KBM-7 (cell line): Measurements from ENCODE around the gene LNPEP.
A peak's percentile ranks its signal among the peaks of the same experiment; 100 is the strongest.
"Not testable (repeated sequence)": the region's sequence is repeated elsewhere in the genome, so short reads cannot be mapped to it uniquely, and the experiment has no call there.

Experiments
- DNase-seq: peaks from one replicate; pipeline ENCODE4 v3.0.0-alpha.2; 2015
- in situ Hi-C: fragments of 300-500 bp; cut with MboI; formaldehyde crosslinking; loops from 2 replicates; pipeline ENCODE4 v1.14.3; 2020; ENCODE audit warnings: low sequenced_read_pairs, low pct_unique_long_range_greater_than_20kb, mixed read lengths

The LNPEP gene

DNA sequence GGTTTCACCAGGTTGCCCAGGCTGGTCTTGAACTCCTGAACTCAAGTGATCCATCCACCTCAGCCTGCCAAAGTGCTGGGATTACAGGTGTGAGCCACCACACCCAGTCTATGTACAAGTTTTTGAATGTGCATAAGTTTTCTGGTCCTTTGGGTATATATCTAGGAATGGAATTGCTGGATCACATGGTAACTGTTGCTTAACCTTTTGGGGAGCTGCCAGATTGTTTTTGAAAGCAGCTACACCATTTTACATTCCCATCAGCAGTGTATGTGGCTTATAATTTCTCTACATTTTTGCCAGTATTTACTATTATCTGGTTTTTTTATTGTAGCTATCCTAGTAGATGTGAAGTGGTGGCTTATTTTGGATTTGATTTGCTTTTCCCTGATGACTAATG lies 8.9 kb upstream of the LNPEP start:
- in situ Hi-C loops: no loop called here
- DNase-seq: no peak

DNA sequence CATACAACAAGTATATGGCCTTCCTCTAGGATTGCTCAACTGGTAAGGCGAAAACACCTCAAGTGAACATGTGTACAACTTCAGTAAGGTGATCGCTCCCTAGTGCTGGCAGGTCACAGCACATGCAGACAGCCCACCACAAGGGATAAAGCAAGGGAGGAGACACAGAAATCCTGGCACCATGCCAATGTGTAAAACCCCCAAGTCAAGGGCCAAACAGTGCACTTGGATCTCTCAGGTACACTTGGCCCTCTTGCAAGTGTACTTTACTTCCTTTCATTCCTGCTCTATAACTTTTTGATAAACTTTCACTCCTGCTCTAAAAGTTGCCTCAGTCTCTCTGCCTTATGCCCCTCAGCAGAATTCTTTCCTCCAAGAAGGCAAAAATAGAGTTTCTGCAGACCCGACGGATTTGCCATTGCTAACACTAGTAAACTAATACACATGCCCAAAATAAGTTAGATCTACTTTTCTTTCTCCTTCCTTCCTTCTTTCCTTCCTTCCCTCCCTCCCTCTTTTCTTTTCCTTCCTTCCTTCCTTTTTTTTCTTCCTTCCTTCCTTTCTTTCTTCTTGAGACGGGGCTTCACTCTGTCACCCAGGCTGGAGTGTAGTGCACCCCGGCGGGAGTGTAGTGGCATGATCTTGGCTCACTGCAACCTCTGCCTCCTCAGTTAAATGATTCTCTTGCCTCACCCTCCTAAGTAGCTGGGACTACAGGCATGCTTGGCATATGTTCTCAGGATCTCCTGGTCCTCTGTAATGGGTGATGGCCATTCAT lies 6.8 kb upstream of the LNPEP start:
- in situ Hi-C loops: no loop called here
- DNase-seq: no peak

DNA sequence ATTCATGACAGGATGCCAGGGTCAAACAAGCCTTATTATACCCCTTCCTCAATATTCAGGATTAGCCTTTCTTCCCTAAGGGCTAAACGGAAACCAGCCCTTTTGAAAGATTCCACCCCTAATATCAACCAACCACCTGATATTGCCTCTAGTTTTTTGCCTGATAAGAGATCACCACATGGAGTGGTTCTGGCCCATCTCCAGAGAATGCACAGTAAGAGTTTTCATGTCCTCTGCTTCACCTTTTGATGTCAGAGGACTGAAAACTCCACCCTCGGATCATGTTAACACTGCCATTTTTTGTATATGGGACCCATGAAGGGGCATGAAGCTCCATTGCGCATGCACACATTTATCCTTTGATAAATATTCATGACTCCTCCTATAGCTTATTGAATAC lies 5.8 kb upstream of the LNPEP start:
- DNase-seq: no peak
- in situ Hi-C loops: no loop called here

DNA sequence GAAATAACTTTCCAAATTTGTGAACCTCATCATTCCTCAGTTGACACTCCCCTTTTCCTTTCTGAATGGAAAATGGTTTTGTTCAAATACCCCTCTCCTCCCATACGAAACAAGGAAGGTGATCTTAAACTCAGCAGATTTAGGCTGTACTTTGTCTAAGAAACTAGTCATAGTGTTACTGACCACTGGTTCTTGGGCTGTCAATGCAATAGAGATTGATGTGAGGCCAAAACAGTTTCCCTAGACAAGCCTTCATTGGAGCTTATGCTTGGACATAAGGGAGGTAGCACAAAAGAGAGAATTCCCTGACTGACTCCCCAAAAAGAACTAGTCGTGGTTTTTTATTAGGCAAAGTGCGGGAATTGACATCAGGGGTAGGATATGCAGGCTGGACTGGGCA lies 5.3 kb upstream of the LNPEP start:
- no peak for DNase-seq
- in situ Hi-C loops: no loop called here

DNA sequence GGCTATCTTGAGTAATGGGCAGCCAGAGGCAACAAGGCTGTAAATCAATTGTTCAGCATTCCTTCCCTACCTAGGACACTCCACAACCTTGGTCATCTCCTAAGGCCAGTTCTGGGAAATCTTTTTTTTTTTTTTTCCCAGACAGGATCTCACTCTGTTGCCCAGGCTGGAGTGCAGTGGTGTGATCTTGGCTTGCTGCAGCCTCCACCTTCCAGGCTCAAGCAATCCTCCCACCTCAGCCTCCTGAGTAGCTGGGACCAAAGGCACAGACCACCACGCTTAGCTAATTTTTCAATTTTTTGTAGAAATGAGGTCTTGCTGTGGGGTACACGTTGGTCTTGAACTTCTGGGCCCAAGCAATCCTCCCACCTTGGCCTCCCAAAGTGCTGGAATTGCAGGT lies 4.8 kb upstream of the LNPEP start:
- in situ Hi-C loops, DNase-seq: not testable (repeated sequence)

DNA sequence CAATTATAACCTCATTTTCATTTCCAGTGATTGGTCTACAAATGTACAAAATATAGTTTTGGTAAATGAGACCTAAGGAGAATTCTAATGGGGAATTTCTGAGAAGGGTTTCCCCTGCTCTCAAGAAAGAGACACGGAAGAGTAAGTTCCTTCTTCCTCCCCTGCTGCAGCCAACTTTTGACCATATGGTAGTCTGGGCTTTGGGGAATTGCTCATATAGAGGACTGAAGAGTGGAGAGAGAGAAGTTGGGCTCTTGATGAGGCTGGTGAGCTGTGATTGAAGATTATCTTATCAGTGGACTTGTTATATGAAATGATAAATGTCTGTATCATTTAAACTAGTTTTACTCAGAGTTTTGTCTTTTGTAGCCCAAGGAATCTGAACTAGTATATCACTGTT lies 4.3 kb upstream of the LNPEP start:
- peak; percentile 72 for DNase-seq
- in situ Hi-C loops: no loop called here

DNA sequence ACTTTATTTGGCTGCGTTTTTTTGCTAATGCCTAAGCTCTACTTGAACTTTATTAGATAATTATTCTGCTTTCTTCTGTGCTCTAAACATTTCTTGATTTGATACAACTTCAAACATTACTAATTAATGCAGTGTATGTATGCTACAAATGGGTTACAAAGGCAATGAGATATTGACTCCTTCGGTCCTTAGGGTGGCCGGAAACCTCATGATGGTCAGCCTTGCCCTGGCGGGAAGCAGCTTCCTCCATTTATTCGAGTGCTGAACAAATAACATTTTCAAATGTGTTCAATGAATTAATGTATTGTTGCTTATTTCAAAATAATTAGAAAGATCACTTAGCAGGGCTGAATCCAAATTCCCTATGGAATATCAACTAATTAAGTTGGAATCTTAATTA lies 3.9 kb upstream of the LNPEP start:
- in situ Hi-C loops: no loop called here
- DNase-seq: no peak

DNA sequence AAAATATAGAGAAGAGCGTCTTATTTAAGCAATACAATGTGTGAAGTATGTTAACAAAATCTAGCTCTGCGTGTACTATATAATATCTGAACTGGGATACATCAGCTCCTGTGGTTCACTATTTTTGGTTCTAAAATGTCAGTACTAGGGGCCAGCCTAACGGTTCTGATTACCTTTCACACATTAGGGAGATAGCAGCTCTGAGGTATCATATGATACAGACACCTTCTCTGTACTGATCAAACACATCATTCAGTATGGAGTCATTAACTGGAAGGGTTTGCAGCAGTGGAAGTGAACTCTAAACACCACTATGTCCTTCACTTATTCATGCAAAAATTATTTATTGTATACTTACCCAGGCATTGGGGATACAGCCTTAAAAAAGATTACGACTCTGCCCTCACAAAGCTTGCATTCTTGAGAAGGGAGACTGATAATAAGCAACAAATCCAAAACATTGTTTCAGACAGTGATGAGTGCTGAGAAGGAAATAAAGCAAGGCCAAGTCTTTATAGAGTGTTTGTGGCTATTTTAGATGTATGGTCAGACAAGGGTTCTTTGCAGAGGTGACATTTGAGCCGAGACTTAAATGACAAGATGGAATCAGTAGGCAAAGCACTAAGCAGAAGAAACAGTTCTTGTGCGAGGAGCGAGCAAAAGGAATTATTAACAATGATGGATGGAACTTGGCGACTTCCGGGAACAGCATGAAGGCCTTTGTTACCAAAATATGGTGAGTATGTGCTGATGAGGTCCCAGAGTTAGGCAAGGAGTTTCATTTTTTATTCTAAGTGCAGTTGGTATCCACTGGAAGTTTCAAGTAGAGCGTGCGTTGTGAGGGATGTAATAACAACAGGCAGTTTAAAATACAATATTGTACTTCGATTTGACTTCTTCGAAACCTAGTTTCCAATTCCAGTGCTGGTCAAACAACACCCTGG lies 1.8 kb upstream of the LNPEP start:
- in situ Hi-C loops: no loop called here
- DNase-seq: no peak

DNA sequence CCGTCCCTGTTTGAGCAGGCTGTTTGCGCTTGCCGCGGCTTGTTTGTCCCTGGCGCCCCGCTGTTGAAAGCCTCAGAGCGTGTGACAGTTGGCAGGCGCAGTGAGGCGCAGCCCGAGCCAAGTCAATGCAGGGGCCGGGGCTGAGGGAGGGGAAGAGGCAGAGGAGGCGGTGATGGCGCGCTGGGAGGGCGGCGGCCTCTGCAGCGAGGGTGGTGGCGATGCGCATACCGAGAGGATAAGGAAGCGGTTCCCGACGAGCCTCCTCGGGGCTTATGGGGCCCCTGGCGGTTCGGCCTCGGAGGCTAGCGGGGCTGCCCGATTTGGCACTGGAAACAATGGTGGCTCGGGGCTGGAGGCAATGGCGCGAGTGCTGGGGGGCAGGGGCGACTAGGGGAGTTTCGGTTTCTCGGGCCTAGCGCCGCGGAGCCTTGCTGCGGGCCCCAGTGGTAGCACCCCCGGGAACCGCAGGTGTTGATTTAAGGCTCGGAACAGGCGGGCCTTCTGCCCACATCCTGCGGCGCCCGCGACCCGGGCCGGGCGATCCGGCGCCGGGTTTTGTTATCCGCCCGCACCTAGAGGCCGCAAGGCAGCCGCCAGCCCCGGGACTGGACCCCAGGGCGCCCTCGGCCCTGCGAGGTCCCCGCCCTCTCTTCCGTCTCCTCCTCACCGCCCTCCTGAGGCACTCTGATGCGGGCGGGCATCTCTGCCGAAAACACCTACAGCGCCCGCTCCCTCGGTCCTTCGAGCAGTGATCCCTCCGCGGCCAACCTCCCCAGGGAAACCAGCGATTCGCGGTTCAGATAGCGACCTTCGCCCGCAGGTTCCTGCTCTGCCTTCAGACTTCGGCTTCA lies 947 bp upstream of the LNPEP start:
- in situ Hi-C loops: no loop called here
- peak; percentile 99 for DNase-seq

DNA sequence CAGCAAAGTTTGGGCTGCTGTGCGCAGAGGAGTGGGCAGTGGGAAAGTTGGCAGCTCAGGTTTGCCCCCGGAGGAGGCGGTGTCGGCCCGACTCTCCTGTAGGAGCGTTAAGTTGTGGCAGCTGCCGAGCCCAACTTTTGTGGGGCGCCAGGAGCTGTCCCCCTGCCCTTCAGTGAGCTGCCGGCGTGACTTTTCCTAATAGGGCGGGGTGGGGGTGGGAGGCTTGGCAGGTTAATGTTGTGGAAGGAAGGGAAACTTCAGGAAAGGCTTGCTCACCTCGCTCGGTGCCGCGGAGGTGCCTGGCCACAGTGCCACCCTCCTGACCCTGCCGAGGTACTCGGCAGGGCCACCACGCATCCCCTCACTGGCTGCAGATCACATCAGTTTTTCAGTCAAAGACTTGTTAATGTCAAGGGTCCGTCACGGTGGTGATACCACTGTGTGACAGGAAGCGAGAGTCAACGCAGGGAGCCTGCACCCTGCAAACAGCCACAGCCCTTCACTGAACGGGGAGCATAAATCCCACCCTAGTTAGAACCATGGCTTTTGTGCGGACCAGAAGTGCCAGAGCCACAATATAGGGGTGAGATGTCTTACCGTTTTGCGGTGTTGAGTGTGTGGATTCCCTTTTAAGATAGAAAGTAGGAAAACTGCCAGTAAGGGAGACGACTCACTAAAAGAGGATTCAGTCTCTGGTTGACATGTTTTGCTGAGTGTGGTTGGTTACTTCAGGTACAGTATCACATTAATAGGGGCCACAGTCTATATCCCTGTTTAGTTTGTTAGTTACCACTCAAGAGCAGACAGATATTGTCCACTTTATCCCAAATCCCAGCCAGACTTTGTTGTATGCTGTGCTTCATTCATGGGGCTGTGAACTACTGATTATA lies 796 bp downstream of the LNPEP start:
- DNase-seq: peak; percentile 49

DNA sequence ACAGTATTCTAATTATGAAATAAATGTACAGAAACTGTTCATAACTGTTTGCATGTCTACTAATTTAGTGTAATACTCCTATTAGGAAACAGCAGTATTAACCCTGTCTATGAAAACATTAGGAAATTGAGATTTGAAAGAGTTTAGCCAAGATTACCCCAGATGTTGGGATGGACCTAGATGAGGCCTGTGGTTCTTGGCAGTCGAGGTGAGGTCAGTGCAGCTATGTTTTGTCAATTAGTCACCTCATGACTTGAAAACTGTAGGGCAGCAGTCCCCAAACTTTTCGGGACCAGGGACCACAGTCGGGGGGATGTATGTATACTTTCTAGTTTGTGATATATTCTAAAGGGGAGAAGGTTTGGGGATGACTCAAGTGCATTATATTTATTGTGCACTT lies 4.7 kb downstream of the LNPEP start:
- no peak for DNase-seq
- in situ Hi-C loops: no loop called here

More for the DNA sequence above, 796 bp downstream of the LNPEP start:
- in situ Hi-C loops: no loop called here

DNA sequence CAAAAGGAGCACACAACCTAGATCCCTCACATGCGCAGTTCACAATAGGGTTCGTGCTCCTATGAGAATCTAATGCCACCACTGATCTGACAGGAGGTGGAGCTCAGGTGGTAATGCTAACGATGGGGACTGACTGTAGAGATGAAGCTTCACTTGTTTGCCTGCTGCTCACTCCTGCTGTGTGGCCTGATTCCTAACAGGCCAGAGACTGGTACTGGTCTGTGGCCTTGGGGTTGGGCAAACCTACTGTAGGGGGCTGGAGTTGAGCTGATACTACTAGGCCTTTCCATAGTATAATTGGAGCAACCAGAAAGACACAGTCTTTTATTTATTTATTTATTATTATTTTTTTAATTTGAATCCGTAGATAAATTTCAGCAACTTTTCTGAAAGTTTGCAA lies 5.3 kb downstream of the LNPEP start:
- in situ Hi-C loops: no loop called here
- DNase-seq: no peak

DNA sequence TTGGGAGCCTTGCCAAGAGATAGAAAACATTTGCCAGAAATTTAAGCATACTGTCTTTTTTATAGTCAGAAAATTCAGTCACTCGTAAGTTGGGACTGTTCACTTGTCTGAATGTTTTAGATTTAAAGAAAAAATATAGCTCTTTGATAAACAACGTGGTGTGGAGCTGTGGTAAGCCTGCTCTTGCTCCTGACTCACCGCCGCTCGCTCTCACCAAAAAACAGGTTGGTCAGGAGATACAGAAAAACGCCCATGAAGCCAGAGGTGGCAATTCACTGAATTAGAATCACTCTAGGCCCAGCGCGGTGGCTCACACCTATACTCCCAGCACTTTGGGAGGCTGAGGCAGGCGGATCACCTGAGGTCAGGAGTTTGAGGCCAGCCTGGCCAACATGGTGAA lies 6.2 kb downstream of the LNPEP start:
- no peak for DNase-seq
- in situ Hi-C loops: no loop called here

DNA sequence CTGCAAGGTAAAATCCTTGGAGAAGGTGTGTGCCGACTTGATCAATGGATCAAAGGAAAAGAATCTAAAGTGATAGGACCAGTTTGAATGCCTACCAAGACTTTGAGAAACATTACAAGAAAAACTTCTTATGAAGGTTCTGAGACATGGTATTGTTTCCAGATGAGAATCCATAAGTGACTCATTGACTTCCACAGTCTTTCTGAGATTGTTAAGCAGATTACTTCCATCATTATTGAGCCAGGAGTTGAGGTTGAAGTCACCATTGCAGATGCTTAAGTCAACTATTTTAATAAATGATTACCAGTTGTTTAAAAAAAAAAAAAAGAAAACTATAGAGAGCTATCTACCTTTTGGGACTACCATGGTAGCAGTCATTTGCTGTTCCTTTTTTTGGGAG lies 7.0 kb downstream of the LNPEP start:
- in situ Hi-C loops: no loop called here
- no peak for DNase-seq

DNA sequence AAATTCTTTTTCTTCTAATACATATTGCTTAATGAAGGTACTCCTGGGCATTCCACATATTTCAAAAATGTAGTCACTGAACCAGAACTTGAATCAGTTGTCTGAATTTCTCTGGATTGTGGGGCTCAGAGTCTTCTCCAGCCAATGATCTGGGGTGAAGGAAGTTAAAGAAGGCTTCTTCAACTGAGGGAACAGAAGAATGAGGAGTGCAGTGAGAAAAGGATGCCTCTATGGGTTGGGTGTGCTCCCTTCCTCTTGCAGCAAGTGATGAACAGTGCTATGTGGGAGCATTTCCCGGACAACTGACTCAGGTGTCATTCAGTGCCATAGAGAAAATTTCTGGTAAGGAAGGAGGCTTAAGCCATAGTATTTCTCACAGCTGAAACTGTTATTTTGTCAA lies 7.9 kb downstream of the LNPEP start:
- in situ Hi-C loops: no loop called here
- DNase-seq: no peak

DNA sequence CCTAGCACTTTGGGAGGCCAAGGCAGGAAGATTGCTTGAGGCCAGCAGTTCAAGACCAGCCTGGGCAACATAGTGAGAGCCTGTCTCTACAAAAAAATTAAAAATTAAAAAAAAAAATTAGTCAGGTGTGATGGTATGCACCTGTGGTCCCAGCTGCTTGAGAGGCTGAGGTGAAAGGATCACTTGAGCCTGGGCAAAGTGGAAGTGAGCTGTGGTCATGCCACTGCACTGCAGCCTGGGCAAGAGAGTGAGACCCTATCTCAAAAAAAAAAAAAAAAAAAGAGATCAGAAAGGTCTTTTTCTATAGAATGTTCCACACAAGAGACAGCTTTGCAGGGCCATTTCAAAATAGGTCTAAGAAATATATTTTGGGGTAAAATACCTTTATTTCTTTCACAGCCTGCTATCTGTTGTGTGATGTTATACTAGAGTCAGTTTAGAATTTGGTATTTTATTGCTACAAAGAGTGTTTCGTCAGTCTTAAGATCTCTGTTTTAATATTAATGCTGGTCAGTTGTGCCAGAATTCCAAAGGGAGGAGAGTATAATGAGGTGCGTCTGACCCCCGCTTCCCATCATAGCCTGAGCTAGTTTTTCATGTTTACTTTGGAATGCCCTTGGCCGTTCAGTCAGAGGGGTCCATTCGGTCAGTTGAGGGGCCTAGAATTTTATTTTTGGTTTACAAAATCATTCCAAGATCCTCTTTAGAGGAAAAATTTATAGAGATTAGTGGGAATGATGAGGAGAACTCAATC lies 9.4 kb downstream of the LNPEP start:
- DNase-seq: no peak
- in situ Hi-C loops: no loop called here

DNA sequence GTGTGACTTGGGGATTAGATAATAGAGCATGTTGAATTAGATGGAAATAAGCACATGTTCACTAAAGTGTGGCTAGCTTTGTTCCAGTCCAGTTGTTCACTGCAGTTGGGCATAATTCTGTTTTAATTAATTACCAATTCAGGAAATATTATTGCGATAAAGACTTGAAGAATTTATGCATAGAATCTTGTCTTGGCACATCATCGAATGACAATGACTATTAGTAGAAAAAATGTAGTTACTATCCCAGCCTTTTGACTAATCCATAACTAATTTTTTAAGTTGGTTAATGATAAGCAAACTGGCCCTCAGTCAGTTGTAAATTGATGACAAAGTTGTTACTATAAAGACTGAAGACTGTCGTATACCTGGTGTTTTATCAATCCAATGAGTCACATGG lies 10.5 kb downstream of the LNPEP start:
- no peak for DNase-seq
- in situ Hi-C loops: no loop called here

DNA sequence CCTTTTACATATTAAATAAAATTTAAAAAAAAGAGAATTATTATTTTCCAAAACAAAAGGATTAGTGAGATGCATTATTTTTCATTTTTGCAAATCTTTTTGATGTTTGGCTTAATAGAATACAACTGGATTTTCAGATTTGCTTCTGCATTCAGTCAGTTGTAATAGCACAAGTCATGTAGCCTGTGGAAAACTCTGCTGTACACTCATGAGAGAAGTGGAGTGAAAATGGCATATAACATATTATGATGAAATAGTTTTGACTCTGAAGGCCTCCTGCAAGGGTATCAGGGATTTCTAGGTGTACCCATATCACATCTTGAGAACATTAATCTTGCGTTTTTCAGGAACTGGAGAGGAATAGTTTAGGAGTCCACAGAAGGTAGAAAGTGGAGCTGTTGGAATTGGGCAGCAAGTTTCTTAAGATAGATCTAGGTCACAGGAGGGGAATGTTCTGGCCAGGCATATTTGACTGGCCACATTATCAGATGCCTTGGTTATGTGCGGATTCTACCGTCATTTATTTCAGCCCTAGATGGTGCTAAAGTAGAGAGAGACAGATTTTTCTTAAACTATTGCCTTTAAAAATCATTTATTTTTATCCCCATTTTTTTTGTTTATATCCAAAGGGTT lies 16.4 kb downstream of the LNPEP start:
- in situ Hi-C loops: no loop called here
- DNase-seq: no peak
